IMR-90 (cell line): ENCODE results near the gene FAM78B. TPM values are rescaled to one million over a fixed set of nuclear protein-coding genes. Genes with fewer than 3 reads are reported as not detected.

ENCODE experiments used
- ATAC-seq: fragments of 200-7000 bp; cut with Tn5 transposase; 2 replicates; pipeline ENCODE4 v1.9.1; 2020; ENCODE audit warnings: low read depth, mild to moderate bottlenecking, moderate library complexity
- BruUV-seq: library from RNA; stranded (reverse); fragments of 400-500 nt; replicated peaks from 2 replicates; lab custom pipeline; 2021; lab: Mats Ljungman, UMichigan
- CTCF ChIA-PET: fragments of 300-600 bp; formaldehyde crosslinking; extraction: SDS; loops from one replicate; lab custom pipeline; 2021; ENCODE audit warnings: antibody characterized with exemption; lab: Yijun Ruan, JAX
- POLR2A ChIA-PET: fragments of 300-600 bp; sonication (Branson Sonifier 250); formaldehyde crosslinking; loops from one replicate; lab custom pipeline; 2022; ENCODE audit warnings: antibody characterized with exemption; ENCODE audit not compliant: unreplicated experiment; lab: Charles Lee
- DNase-seq: peaks from one replicate; pipeline ENCODE4 v3.0.0; 2013
- H2AFZ ChIP-seq: replicated peaks from 2 replicates; pipeline ENCODE3; 2013; ENCODE audit warnings: low read length, mild to moderate bottlenecking; ENCODE audit not compliant: poor library complexity
- H2AK5ac ChIP-seq: 2 replicates; pipeline ENCODE4 v1.6.1; 2013; ENCODE audit warnings: low read depth, low read length, inconsistent platforms
- H2AK9ac ChIP-seq: replicated peaks from 2 replicates; pipeline ENCODE3; 2013; ENCODE audit warnings: mild to moderate bottlenecking, low read depth, low read length, moderate library complexity; ENCODE audit not compliant: poor library complexity
- H2BK120ac ChIP-seq: 2 replicates; pipeline ENCODE4 v1.6.1; 2013; ENCODE audit warnings: low read depth, low read length, inconsistent platforms
- H2BK15ac ChIP-seq: 3 replicates; pipeline ENCODE4 v1.6.1; 2013; ENCODE audit warnings: low read depth, low read length, inconsistent platforms
- H2BK20ac ChIP-seq: 2 replicates; pipeline ENCODE4 v1.6.1; 2013; ENCODE audit warnings: low read depth, mild to moderate bottlenecking, inconsistent platforms, low read length, moderate library complexity
- H2BK5ac ChIP-seq: 2 replicates; pipeline ENCODE4 v1.6.1; 2013; ENCODE audit warnings: mild to moderate bottlenecking, low read depth, low read length, inconsistent platforms; ENCODE audit not compliant: poor library complexity, severe bottlenecking
- H3K14ac ChIP-seq: replicated peaks from 2 replicates; pipeline ENCODE4 v1.6.1; 2013; ENCODE audit warnings: low read depth, low read length, inconsistent platforms
- H3K18ac ChIP-seq: 2 replicates; pipeline ENCODE4 v1.6.1; 2013; ENCODE audit warnings: low read depth, low read length, control low read depth
- H3K23ac ChIP-seq: 2 replicates; pipeline ENCODE4 v1.6.1; 2013; ENCODE audit warnings: low read depth, low read length, inconsistent platforms
- H3K27ac ChIP-seq: 2 replicates; pipeline ENCODE4 v1.5.1; 2013; ENCODE audit warnings: mild to moderate bottlenecking, control low read depth, low read length; ENCODE audit not compliant: insufficient read depth
- H3K27me3 ChIP-seq: 2 replicates; pipeline ENCODE4 v1.6.1; 2013; ENCODE audit warnings: low read length; ENCODE audit not compliant: control insufficient read depth, insufficient read depth
- H3K36me3 ChIP-seq: 2 replicates; pipeline ENCODE4 v1.6.1; 2013; ENCODE audit warnings: low read length, mixed read lengths; ENCODE audit not compliant: control insufficient read depth, insufficient read depth
- H3K4ac ChIP-seq: 2 replicates; pipeline ENCODE4 v1.6.1; 2013; ENCODE audit warnings: low read depth, low read length, inconsistent platforms
- H3K4me1 ChIP-seq: 2 replicates; pipeline ENCODE4 v1.6.1; 2013; ENCODE audit warnings: low read length, mixed read lengths; ENCODE audit not compliant: control insufficient read depth, insufficient read depth
- H3K4me2 ChIP-seq: 2 replicates; pipeline ENCODE4 v1.6.1; 2013; ENCODE audit warnings: low read depth, mild to moderate bottlenecking, control low read depth, low read length, moderate library complexity
- H3K4me3 ChIP-seq: 2 replicates; pipeline ENCODE4 v1.5.1; 2013; ENCODE audit warnings: low read depth, mild to moderate bottlenecking, control low read depth, low read length, moderate library complexity; ENCODE audit not compliant: insufficient read depth
- H3K56ac ChIP-seq: 2 replicates; pipeline ENCODE4 v1.6.1; 2013; ENCODE audit warnings: low read length, inconsistent platforms; ENCODE audit not compliant: insufficient read depth; ENCODE audit errors: extremely low read depth
- H3K79me1 ChIP-seq, 2 experiments: 2 replicates each; pipeline ENCODE4 v1.6.1; 2013; ENCODE audit warnings: low read length in 2 of 2, inconsistent platforms in 1 of 2, low read depth in 1 of 2
- H3K9ac ChIP-seq: 2 replicates; pipeline ENCODE4 v1.6.1; 2013; ENCODE audit warnings: low read depth, low read length, control low read depth
- H3K9me1 ChIP-seq: 2 replicates; pipeline ENCODE4 v1.6.1; 2013; ENCODE audit warnings: low read length, inconsistent platforms; ENCODE audit not compliant: insufficient read depth
- H3K9me3 ChIP-seq: 2 replicates; pipeline ENCODE4 v1.6.1; 2013; ENCODE audit warnings: low read length; ENCODE audit not compliant: control insufficient read depth, insufficient read depth
- H4K20me1 ChIP-seq: 2 replicates; pipeline ENCODE4 v1.6.1; 2013; ENCODE audit warnings: low read length, inconsistent platforms; ENCODE audit not compliant: insufficient read depth
- H4K5ac ChIP-seq: 2 replicates; pipeline ENCODE4 v1.6.1; 2013; ENCODE audit warnings: mild to moderate bottlenecking, low read depth, low read length, control low read depth
- H4K8ac ChIP-seq, 2 experiments: 2 replicates each; pipeline ENCODE4 v1.6.1; 2013; ENCODE audit warnings: low read depth in 2 of 2, low read length in 2 of 2, control low read depth in 1 of 2, inconsistent platforms in 1 of 2
- H4K91ac ChIP-seq: 2 replicates; pipeline ENCODE4 v1.6.1; 2013; ENCODE audit warnings: low read depth, low read length, inconsistent platforms; ENCODE audit not compliant: insufficient read depth
- BHLHE40 ChIP-seq: fragments of 150-350 bp; IDR thresholded peaks from 2 replicates; pipeline ENCODE4 v1.6.1; 2016; ENCODE audit warnings: mild to moderate bottlenecking, low read depth, low read length
- CEBPB ChIP-seq: IDR thresholded peaks from 2 replicates; pipeline ENCODE4 v1.6.1; 2012; ENCODE audit warnings: low read depth, low read length, improper control_type of control experiment
- CHD1 ChIP-seq: IDR thresholded peaks from 2 replicates; pipeline ENCODE4 v1.6.1; 2012; ENCODE audit warnings: low read depth, low read length, improper control_type of control experiment
- CTCF ChIP-seq: conservative IDR thresholded peaks from 2 replicates; pipeline ENCODE4 v1.5.1; 2012; ENCODE audit warnings: mild to moderate bottlenecking, low read depth, low read length, improper control_type of control experiment
- ELK1 ChIP-seq: fragments of 150-350 bp; IDR thresholded peaks from 2 replicates; pipeline ENCODE4 v1.6.1; 2016; ENCODE audit warnings: low read depth, mild to moderate bottlenecking, low read length, moderate library complexity, borderline replicate concordance
- FOS ChIP-seq: fragments of 150-350 bp; IDR thresholded peaks from 2 replicates; pipeline ENCODE4 v1.6.1; 2016; ENCODE audit warnings: low read depth, low read length
- MAFK ChIP-seq: IDR thresholded peaks from 2 replicates; pipeline ENCODE4 v1.6.1; 2012; ENCODE audit warnings: low read depth, low read length, improper control_type of control experiment
- MAZ ChIP-seq: IDR thresholded peaks from 2 replicates; pipeline ENCODE4 v1.6.1; 2012; ENCODE audit warnings: low read depth, mild to moderate bottlenecking, low read length, improper control_type of control experiment, moderate library complexity, borderline replicate concordance
- MXI1 ChIP-seq: IDR thresholded peaks from 2 replicates; pipeline ENCODE4 v1.6.1; 2012; ENCODE audit warnings: low read depth, mild to moderate bottlenecking, low read length, moderate library complexity, borderline replicate concordance
- NFE2L2 ChIP-seq: fragments of 150-350 bp; IDR thresholded peaks from 2 replicates; pipeline ENCODE4 v1.6.1; 2016; ENCODE audit warnings: low read depth, mild to moderate bottlenecking, low read length
- POLR2A ChIP-seq: IDR thresholded peaks from 2 replicates; pipeline ENCODE4 v1.6.1; 2012; ENCODE audit warnings: mild to moderate bottlenecking, low read depth, low read length
- RAD21 ChIP-seq: IDR thresholded peaks from 2 replicates; pipeline ENCODE4 v1.6.1; 2012; ENCODE audit warnings: low read length, improper control_type of control experiment
- RCOR1 ChIP-seq: IDR thresholded peaks from 2 replicates; pipeline ENCODE4 v1.6.1; 2012; ENCODE audit warnings: mild to moderate bottlenecking, low read length, improper control_type of control experiment; ENCODE audit not compliant: insufficient replicate concordance
- RFX5 ChIP-seq: IDR thresholded peaks from 2 replicates; pipeline ENCODE4 v1.8.0; 2012; ENCODE audit warnings: low read depth, mild to moderate bottlenecking, low read length, moderate library complexity
- SMC3 ChIP-seq: fragments of 150-350 bp; IDR thresholded peaks from 2 replicates; pipeline ENCODE4 v1.6.1; 2016; ENCODE audit warnings: low read depth, mild to moderate bottlenecking, antibody characterized with exemption, low read length, moderate library complexity
- USF2 ChIP-seq: fragments of 150-350 bp; IDR thresholded peaks from 2 replicates; pipeline ENCODE4 v1.6.1; 2017; ENCODE audit warnings: mild to moderate bottlenecking, antibody characterized with exemption, low read length, low read depth
- WGBS, 2 experiments: methylation state at CpG; one replicate each; pipeline versions ENCODE4 v1.1.5 to v1.1.7; 2013; ENCODE audit warnings: missing lambda C conversion rate in 2 of 2; ENCODE audit not compliant: insufficient read length in 1 of 2; ENCODE audit errors: extremely low coverage in 2 of 2; 5-methylcytosine and 5-hydroxymethylcytosine counted together
- dilution Hi-C: fragments of 300-500 bp; cut with HindIII; formaldehyde crosslinking; loops from one replicate; pipeline ENCODE4 v1.14.3; 2018; ENCODE audit warnings: low sequenced_read_pairs; ENCODE audit not compliant: unreplicated experiment
- in situ Hi-C: fragments of 300-500 bp; cut with MboI; formaldehyde crosslinking; loops from 3 replicates; pipeline ENCODE4 v1.14.3; 2019; ENCODE audit warnings: low sequenced_read_pairs, inconsistent platforms, mixed read lengths
- intact Hi-C: fragments of 100-400 bp; cut with micrococcal nuclease; formaldehyde crosslinking; loops from 2 replicates; pipeline ENCODE4 v1.10.0; 2022
- polyA plus RNA-seq, 3 experiments: library from polyadenylated mRNA; depleted of rRNA; stranded (reverse); fragments of >200 nt; gene quantifications; 2 replicates each; pipeline ENCODE4 v1.2.3, GENCODE V29; 2012; ENCODE audit warnings: low replicate concordance in 1 of 3
- total RNA-seq: library from RNA; depleted of rRNA; stranded (reverse); fragments of >200 nt; gene quantifications from 2 replicates; pipeline ENCODE4 v1.2.3, GENCODE V29; 2012

FAM78B gene
- total and polyA plus RNA-seq, 2 of the 4 experiments (the other 2 are of a cell fraction), result under 0.01 to 0.12 TPM

- Histone ChIP-seq H3K14ac (no peak overlapping the region), H3K36me3 (no peaks in the 10 kb centered on the region), H3K9ac (no peak overlapping the region), H3K9me3 (peaks cover 24% of the 10 kb centered on the region), H2BK5ac (no peak overlapping the region), H3K27ac (no peak overlapping the region), H3K18ac (no peak overlapping the region), H2AK5ac (no peak overlapping the region), H3K79me1 (no peaks in the 10 kb centered on the region), H4K91ac (no peak overlapping the region), H2BK20ac (no peak overlapping the region), H3K23ac (no peak overlapping the region), H3K27me3 (no peaks in the 10 kb centered on the region), H3K4me1 (no peaks in the 10 kb centered on the region), H3K4me2 (no peak overlapping the region), H4K8ac (no peak overlapping the region), H3K4me3 (no peak overlapping the region), H3K56ac (no peak overlapping the region), H2AFZ (no peak overlapping the region), H2BK120ac (no peak overlapping the region), H4K5ac (no peak overlapping the region), H2AK9ac (no peak overlapping the region), H2BK15ac (no peak overlapping the region), H3K9me1 (no peaks in the 10 kb centered on the region), H3K4ac (no peak overlapping the region), H4K20me1 (no peaks in the 10 kb centered on the region)
- no peak for DNase-seq
- in situ Hi-C loops, result no loop called here
- intact Hi-C loops, result no loop called here
- ChIA-PET POLR2A (no interaction called here), CTCF (no interaction called here)
- no TSS peak for BruUV-seq
- TF ChIP-seq MAFK (no peak), MXI1 (no peak), POLR2A (no peak), USF2 (no peak), NFE2L2 (no peak), RAD21 (no peak), CTCF (no peak), BHLHE40 (no peak), CEBPB (no peak), CHD1 (no peak), MAZ (no peak), SMC3 (no peak), RCOR1 (no peak), ELK1 (no peak), RFX5 (no peak), FOS (no peak)
- no peak for ATAC-seq
- WGBS, 2 experiments, result 10% methylated on average over 2 of the region's 4 CpGs; no CpG with 5 or more reads in 1 of the 2 experiments
- dilution Hi-C loops, result no loop called here
Measured at GRCh38 chr1:166090244-166090643, 76.6 kb downstream of the FAM78B start.
